PC-3 (cell line): ENCODE data around the gene ZNF507. TPM values are rescaled to one million over a fixed set of nuclear protein-coding genes. Genes with fewer than 3 reads are reported as not detected.
A peak's percentile ranks its signal among the peaks of the same experiment; 100 is the strongest.

Experiments
- ATAC-seq: fragments of 200-7000 bp; cut with Tn5 transposase; 2 replicates; pipeline ENCODE4 v1.9.1; 2020; ENCODE audit warnings: mild to moderate bottlenecking, moderate library complexity
- BruUV-seq: library from RNA; stranded (reverse); fragments of 400-500 nt; replicated peaks from 2 replicates; lab custom pipeline; 2021; lab: Mats Ljungman, UMichigan
- CTCF ChIA-PET: fragments of 300-600 bp; sonication (Branson Sonifier 250); formaldehyde crosslinking; loops from one replicate; lab custom pipeline; 2022; ENCODE audit warnings: antibody characterized with exemption; lab: Charles Lee
- POLR2A ChIA-PET: fragments of 300-600 bp; sonication (Branson Sonifier 250); formaldehyde crosslinking; loops from one replicate; lab custom pipeline; 2022; ENCODE audit warnings: antibody characterized with exemption; ENCODE audit not compliant: unreplicated experiment; lab: Charles Lee
- DNase-seq: peaks from one replicate; pipeline ENCODE4 v3.0.0-alpha.2; 2015
- H2AFZ ChIP-seq: fragments of 300-600 bp; sonication (generic); 2 replicates; pipeline ENCODE4 v1.6.0; 2016; ENCODE audit warnings: antibody characterized with exemption, low read length
- H3F3A ChIP-seq: fragments of 300-600 bp; sonication (generic); one replicate; pipeline ENCODE4 v1.6.0; 2017; ENCODE audit warnings: antibody characterized with exemption, low read length, control low read depth, mild to moderate bottlenecking; ENCODE audit not compliant: unreplicated experiment
- H3K27ac ChIP-seq: fragments of 300-600 bp; sonication (generic); 2 replicates; pipeline ENCODE4 v1.5.1; 2016; ENCODE audit warnings: mild to moderate bottlenecking, low read length
- H3K27me3 ChIP-seq: fragments of 300-600 bp; sonication (generic); 2 replicates; pipeline ENCODE4 v1.6.1; 2016; ENCODE audit warnings: low read length, mixed read lengths
- H3K36me3 ChIP-seq: fragments of 300-600 bp; sonication (generic); 2 replicates; pipeline ENCODE4 v1.6.1; 2016; ENCODE audit warnings: low read depth, mixed run types, low read length, mixed read lengths
- H3K4me1 ChIP-seq: fragments of 300-600 bp; sonication (generic); 2 replicates; pipeline ENCODE4 v1.5.1; 2016; ENCODE audit warnings: low read length; ENCODE audit not compliant: insufficient read depth
- H3K4me2 ChIP-seq: fragments of 300-600 bp; sonication (generic); 2 replicates; pipeline ENCODE4 v1.6.0; 2016; ENCODE audit warnings: low read length
- H3K4me3 ChIP-seq: fragments of 300-600 bp; sonication (generic); 2 replicates; pipeline ENCODE4 v1.5.1; 2016; ENCODE audit warnings: mild to moderate bottlenecking, low read length, mixed read lengths
- H3K79me2 ChIP-seq: fragments of 300-600 bp; sonication (generic); 2 replicates; pipeline ENCODE4 v1.6.1; 2017; ENCODE audit warnings: low read length, mixed read lengths
- H3K9ac ChIP-seq: fragments of 300-600 bp; sonication (generic); 2 replicates; pipeline ENCODE4 v1.6.0; 2016; ENCODE audit warnings: mild to moderate bottlenecking, low read length
- H3K9me2 ChIP-seq: fragments of 300-600 bp; sonication (generic); replicated peaks from 2 replicates; pipeline ENCODE4 v1.6.1; 2016; ENCODE audit warnings: mixed run types, low read length, mixed read lengths
- H3K9me3 ChIP-seq: fragments of 300-600 bp; sonication (generic); 2 replicates; pipeline ENCODE4 v1.6.1; 2016; ENCODE audit warnings: low read length, mixed read lengths
- H4K20me1 ChIP-seq: fragments of 300-600 bp; sonication (generic); 2 replicates; pipeline ENCODE4 v1.6.1; 2016; ENCODE audit warnings: low read length, mixed read lengths
- CTCF ChIP-seq: fragments of 300-600 bp; sonication (generic); conservative IDR thresholded peaks from 2 replicates; pipeline ENCODE4 v1.5.1; 2017; ENCODE audit warnings: antibody characterized with exemption, low read depth, mild to moderate bottlenecking, low read length
- EZH2 ChIP-seq: fragments of 300-600 bp; sonication (generic); IDR thresholded peaks from one replicate; pipeline ENCODE4 v1.6.1; 2017; ENCODE audit warnings: antibody characterized with exemption, mild to moderate bottlenecking, low read length; ENCODE audit not compliant: unreplicated experiment
- EZH2phosphoT487 ChIP-seq: fragments of 300-600 bp; sonication (generic); IDR thresholded peaks from 2 replicates; pipeline ENCODE4 v1.6.1; 2018; ENCODE audit warnings: mild to moderate bottlenecking, antibody characterized with exemption, low read length, borderline replicate concordance
- intact Hi-C: fragments of 100-400 bp; cut with micrococcal nuclease; formaldehyde crosslinking; loops from 2 replicates; pipeline ENCODE4 v1.9.0; 2023
- total RNA-seq: library from RNA; depleted of rRNA; stranded (reverse); fragments of >200 nt; gene quantifications from 2 replicates; pipeline ENCODE4 v1.2.3, GENCODE V29; 2014

ZNF507 gene
- total RNA-seq, 1 experiment from 2014 or later: 4.9 TPM

- H3K27ac ChIP-seq: peak overlapping the region; percentile 71
- ChIA-PET CTCF (no interaction called here), POLR2A (no interaction called here)
- H2AFZ ChIP-seq: no peak overlapping the region
- H3K4me1 ChIP-seq: peaks cover 60% of the 10 kb centered on the region
- H3K9me3 ChIP-seq: no peaks in the 10 kb centered on the region
- H3K79me2 ChIP-seq: peaks cover 82% of the 10 kb centered on the region
- no peaks in the 10 kb centered on the region for H4K20me1 ChIP-seq
- no peak for ATAC-seq
- intact Hi-C loops: loop anchor here (2.0 kb wide), 1 partner anchor 22 kb away; no protein-coding TSS in a partner anchor
- DNase-seq: no peak
- TF ChIP-seq CTCF (no peak), EZH2phosphoT487 (no peak), EZH2 (no peak)
- no peaks in the 10 kb centered on the region for H3K27me3 ChIP-seq
- no peak overlapping the region for H3K4me3 ChIP-seq
- BruUV-seq: no TSS peak
- peak overlapping the region; percentile 15; the same call in 1 of the 2 replicates for H3K9ac ChIP-seq
- no peaks in the 10 kb centered on the region for H3K9me2 ChIP-seq
- no peaks in the 10 kb centered on the region for H3F3A ChIP-seq
- peaks cover 16% of the 10 kb centered on the region for H3K36me3 ChIP-seq
- H3K4me2 ChIP-seq: peak overlapping the region; percentile 63
Observed at GRCh38 chr19:32350987-32351348, 5.6 kb downstream of the ZNF507 start.

GRCh38 chr19:32352241-32352630 is 6.8 kb downstream of the ZNF507 start:
- peaks cover 70% of the 10 kb centered on the region for H3K79me2 ChIP-seq
- H3K4me2 ChIP-seq: peak overlapping the region; percentile 82
- CTCF ChIA-PET: no interaction called here
- H3K9me2 ChIP-seq: no peaks in the 10 kb centered on the region
- H4K20me1 ChIP-seq: no peaks in the 10 kb centered on the region
- POLR2A ChIA-PET: no interaction called here
- no peak overlapping the region for H2AFZ ChIP-seq
- no TSS peak for BruUV-seq
- H3K4me1 ChIP-seq: peaks cover 54% of the 10 kb centered on the region
- H3K4me3 ChIP-seq: 0 out of 2 replicates have a peak overlapping the region, but pooled peaks have one; percentile 49
- intact Hi-C loops: no loop called here
- TF ChIP-seq CTCF: no peak
- TF ChIP-seq EZH2: no peak
- TF ChIP-seq EZH2phosphoT487: no peak
- H3K9ac ChIP-seq: no peak overlapping the region
- no peaks in the 10 kb centered on the region for H3K9me3 ChIP-seq
- no peak for ATAC-seq
- peaks cover 23% of the 10 kb centered on the region for H3K36me3 ChIP-seq
- no peaks in the 10 kb centered on the region for H3F3A ChIP-seq
- no peak for DNase-seq
- H3K27ac ChIP-seq: peak overlapping the region; percentile 94
- H3K27me3 ChIP-seq: no peaks in the 10 kb centered on the region

GRCh38 chr19:32354345-32354744 is 8.9 kb downstream of the ZNF507 start:
- Histone ChIP-seq H2AFZ (no peak overlapping the region), H3K27me3 (no peaks in the 10 kb centered on the region), H3K27ac (no peak overlapping the region), H3K36me3 (peaks cover 36% of the 10 kb centered on the region), H3K9ac (no peak overlapping the region), H4K20me1 (no peaks in the 10 kb centered on the region), H3F3A (no peaks in the 10 kb centered on the region), H3K9me2 (no peaks in the 10 kb centered on the region), H3K4me3 (no peak overlapping the region), H3K4me2 (no peak overlapping the region), H3K9me3 (no peaks in the 10 kb centered on the region), H3K79me2 (peaks cover 58% of the 10 kb centered on the region), H3K4me1 (peaks cover 40% of the 10 kb centered on the region)
- BruUV-seq: no TSS peak
- DNase-seq (no peak), ATAC-seq (no peak)
- CTCF ChIA-PET: no interaction called here
- POLR2A ChIA-PET: no interaction called here
- intact Hi-C loops: no loop called here
- TF ChIP-seq CTCF (no peak), EZH2 (no peak), EZH2phosphoT487 (no peak)
